NCI-H345 (cell line): Measurements from ENCODE around the gene TRRAP.

ENCODE experiments used
- DNase-seq: peaks from one replicate; lab custom pipeline; 2025; lab: John Stamatoyannopoulos, UW

TRRAP gene

GRCh38 chr7:99061001-99061776, 182.9 kb downstream of the TRRAP start:
- DNase-seq, result no peak
